GM18502 (cell line): ENCODE data around the gene IGF2R.

Source experiments
- ATAC-seq: cut with Tn5 transposase; IDR thresholded peaks from one replicate; pipeline ENCODE4 v1.9.1; 2021; ENCODE audit warnings: mild to moderate bottlenecking; ENCODE audit not compliant: unreplicated experiment, poor library complexity

Gene IGF2R

DNA sequence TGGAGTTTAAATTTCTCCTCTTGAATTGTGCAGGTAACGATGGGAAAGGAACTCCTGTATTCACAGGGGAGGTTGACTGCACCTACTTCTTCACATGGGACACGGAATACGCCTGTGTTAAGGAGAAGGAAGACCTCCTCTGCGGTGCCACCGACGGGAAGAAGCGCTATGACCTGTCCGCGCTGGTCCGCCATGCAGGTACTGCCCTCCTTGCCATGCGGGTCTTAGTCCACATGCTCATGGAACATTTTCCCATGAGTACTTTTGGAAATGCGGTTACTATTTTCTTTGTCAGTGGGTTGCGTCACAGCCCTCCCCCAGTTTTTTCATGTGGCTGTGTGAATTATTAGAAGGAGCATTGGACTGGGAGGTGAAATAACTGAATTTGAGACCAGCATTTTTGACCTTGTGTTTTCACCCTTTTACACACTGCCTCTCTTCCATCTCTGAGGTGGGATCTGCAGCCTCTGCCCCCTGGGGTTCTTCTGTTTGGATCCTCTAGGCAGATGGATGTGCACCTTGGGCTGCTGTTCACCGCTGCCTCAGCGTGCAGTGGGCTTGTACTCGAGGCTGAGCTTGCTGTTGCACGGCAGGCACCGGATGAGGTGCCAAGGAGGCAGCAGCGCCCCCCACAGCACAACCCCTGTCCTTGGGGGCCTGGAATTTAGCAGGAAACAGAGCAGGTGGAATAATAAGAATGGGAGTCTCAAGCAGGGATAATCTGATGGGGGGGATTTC lies 71.8 kb downstream of the IGF2R start:
- no peak for ATAC-seq

DNA sequence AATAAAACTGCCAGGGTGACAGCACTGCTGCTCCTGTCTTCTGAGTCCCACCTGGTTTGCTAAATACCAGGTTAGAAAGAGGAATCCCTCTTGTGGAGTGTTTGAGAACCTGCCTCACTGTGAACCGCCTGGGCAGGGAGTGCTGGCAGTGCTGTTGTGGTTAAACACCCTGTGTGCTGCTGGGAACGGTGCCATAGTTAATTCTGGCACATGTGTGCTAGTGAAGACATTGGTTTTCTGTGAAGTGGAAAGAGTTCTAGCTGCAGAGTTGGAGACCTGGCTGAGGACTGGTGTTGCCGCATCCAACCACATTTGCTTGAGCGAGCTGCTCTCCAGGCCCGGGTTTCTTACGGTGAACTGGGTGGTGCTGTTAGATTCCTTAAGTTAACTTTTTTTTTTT lies 72.7 kb downstream of the IGF2R start:
- no peak for ATAC-seq

GRCh38 chr6:160042014-160042773 lies 73.3 kb downstream of the IGF2R start:
- ATAC-seq, result no peak

DNA sequence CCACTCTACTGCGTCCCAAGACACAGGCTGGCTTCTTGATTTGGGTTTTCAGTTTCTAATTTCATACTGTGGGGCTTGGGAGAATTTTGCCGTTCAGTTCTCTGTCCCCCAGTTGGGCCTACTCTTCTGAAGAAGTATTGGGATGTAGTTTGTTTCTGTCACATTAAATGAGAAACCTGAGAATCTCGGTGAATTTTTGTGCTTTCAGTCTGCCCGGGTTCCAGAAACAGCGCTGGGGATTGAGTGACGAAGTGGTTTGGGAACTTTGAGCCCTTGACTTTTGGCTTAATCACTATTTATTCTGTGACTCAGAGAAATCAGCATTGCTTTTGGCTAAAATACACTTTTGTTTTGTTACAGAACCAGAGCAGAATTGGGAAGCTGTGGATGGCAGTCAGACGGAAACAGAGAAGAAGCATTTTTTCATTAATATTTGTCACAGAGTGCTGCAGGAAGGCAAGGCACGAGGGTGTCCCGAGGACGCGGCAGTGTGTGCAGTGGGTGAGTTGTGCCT lies 74.0 kb downstream of the IGF2R start:
- no peak for ATAC-seq

DNA sequence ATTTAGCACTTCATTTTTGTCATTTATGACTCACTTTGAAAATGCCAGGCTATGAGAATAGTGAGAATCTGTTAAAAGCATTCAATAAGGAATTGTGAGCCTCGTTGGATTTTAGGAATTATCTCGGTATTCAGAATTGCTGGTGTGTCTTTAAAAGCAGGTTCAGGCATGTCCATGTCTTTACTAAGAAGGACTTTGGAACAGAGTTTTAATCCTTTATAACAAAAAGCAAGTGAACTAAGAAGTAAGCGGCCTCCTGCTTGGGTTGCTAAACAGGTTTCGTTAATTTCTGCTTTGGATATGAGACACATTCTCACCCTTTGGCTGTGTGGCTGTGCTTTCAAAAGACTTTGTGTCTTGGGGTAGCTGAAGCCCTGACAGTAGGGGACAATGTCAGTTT lies 74.9 kb downstream of the IGF2R start:
- no peak for ATAC-seq

DNA sequence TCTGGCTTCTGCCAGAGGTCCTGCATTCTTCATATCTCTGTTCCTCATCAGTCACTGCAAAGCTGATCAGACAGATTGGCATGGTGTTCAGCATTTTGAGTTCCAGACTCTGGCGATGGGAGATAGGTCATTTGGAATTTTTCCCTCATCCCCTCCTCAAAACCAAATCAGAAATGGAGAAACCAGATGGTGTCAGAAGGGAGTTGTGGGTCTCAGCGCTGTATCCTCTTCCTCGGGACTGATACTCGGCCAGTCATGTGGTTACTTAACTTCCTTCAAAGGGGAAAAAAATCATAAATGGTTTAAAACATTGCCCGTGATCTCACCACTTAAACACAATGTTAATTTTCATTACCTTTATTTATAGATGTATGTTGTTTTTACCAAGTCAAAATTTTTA lies 75.8 kb downstream of the IGF2R start:
- ATAC-seq, result no peak

DNA sequence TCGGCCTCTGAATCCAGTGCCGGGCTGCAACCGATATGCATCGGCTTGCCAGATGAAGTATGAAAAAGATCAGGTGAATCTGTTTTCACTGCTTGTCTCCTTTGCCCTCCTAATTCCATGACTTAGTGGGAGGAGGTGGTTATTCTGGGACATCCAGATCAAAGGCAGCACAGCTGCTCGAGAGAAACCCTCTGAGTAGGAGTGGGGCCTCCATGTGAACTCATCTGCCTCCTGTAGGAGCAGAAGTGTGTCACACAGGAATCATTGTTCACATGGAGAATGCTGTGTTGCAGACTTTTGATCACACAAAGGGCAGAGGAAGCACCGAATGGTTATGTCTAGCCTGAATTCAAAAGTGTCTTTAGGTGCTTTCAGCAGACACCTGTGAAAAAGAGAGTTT lies 79.6 kb downstream of the IGF2R start:
- no peak for ATAC-seq

DNA sequence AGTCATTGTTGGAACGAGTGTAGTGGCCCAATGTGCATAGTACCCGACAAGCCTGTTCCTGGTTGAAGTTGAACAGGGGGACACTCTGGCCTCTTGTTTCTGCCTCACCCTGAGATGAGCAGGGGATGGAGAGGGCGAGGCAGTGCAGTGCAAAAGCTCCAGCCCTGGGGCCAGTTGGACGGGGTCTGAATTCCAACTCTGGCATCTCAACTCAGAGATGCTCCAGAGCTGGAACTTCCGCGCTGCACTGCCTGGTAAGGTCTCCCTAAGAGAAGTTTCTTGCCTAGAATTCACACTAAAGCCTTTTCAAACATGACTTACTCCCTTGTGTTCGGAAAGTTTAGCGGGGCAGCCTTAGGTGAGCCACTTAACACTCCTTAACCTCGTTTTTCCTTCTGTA lies 80.5 kb downstream of the IGF2R start:
- ATAC-seq, result no peak

DNA sequence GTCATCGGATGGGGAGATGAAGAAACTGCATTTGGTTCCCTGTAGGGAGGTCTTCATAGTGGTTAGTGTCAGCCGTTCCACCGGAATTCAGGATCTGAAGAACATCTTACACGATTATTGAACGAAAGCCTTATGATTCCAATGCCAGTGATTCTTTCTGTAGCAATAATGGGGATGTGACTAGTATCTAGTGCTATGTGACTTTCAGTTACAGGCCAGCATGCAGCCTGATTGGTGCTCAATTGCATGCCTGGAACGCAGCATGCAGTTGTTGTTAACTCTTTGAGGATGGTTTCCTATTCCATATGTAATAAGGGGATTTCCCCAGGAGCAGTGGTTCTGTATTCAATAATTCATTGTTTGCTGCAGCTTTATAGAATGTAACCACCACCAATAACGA lies 81.1 kb downstream of the IGF2R start:
- ATAC-seq, result no peak

- no peak for ATAC-seq
Measured at GRCh38 chr6:160051390-160051789, 82.5 kb downstream of the IGF2R start.

GRCh38 chr6:160054271-160054670 lies 85.4 kb downstream of the IGF2R start:
- ATAC-seq, result no peak

- no peak for ATAC-seq
Measured at GRCh38 chr6:160054913-160055312, 86.0 kb downstream of the IGF2R start.

DNA sequence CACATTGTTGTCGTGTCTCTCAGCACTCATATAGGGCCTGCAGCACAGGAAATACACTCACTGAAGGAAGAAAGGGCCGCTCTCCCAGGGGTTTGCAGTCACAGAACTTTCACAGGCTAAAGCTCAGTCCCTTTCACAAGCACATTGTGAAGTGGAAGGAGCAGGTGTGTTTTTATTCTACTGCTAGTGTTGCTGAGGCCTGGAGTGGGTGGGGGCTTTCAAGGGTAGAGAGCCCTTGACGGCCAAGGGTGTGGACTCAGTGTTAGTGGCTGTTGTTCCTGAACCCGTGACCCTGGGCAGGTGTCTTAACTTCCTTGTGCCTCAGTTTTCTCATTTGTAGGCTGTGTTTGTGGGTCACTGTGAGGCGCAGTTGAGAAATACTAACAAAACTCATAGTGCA lies 86.5 kb downstream of the IGF2R start:
- no peak for ATAC-seq

DNA sequence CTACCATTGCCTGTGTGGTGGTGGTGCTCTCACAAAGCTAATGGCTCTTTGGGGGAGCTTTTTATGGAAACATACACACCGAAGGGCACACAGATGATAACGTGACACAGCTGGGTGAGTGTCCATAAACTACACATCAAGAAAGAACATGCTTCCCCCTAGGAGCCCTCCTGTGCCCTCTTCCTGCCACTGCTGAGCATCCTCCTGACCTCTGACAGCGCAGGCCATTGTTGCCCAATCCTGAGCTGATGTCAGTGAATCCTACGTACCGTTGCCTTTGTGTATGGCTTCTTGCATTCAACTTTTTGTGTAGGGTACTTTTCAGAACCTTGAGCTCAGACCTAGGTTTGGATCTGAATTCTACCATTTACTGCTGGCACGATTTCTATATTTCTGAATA lies 86.9 kb downstream of the IGF2R start:
- ATAC-seq, result no peak

- ATAC-seq, result no peak
Measured at GRCh38 chr6:160057080-160057479, 88.2 kb downstream of the IGF2R start.

DNA sequence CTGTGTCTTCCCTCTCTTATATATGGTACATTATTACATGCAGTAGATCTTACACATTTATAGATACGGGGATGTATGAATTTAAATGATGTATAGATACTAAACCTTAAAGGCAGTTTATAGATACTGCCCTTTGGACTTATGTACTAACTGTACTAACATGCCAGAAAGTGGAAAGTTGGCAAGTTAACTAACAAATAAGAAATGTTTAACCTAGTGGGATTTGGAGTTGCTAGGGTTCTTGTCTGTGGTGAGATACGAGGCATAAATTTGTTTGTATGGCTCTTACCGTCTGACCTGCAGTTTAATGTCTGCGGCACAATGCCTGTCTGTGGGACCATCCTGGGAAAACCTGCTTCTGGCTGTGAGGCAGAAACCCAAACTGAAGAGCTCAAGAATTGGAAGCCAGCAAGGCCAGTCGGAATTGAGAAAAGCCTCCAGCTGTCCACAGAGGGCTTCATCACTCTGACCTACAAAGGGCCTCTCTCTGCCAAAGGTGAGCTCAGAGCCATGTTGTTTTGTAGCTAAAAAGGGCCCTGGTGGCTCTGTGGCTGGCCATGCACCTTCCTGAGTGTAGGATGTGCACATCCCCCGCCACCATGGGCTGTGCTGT lies 89.8 kb downstream of the IGF2R start:
- no peak for ATAC-seq

- no peak for ATAC-seq
Measured at GRCh38 chr6:160060221-160060620, 91.3 kb downstream of the IGF2R start.

DNA sequence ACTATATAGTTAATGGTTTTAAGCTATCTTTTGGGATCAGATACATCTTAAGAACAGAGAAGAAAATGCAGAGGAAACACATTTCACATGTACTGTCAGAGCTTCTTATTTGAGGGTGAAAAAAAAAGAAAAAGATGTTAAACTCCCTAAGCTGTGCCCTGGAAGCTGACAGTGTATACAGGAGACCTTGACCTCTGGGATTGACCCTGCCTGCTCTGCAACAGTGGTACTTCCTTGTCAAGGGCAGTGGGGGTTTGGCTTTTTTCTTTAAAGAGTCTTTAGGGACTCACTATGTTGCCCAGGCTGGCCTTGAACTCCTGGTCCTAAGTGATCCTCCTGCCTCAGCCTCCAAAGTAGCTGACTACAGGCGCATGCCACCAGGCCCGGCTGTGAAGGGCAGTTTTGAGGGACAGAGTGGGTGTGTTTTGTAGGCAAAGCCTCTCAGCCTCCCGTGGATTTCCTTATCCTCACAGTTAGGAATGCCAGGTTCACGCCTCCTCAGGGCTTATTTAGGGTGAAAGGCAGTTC lies 92.1 kb downstream of the IGF2R start:
- ATAC-seq, result no peak

DNA sequence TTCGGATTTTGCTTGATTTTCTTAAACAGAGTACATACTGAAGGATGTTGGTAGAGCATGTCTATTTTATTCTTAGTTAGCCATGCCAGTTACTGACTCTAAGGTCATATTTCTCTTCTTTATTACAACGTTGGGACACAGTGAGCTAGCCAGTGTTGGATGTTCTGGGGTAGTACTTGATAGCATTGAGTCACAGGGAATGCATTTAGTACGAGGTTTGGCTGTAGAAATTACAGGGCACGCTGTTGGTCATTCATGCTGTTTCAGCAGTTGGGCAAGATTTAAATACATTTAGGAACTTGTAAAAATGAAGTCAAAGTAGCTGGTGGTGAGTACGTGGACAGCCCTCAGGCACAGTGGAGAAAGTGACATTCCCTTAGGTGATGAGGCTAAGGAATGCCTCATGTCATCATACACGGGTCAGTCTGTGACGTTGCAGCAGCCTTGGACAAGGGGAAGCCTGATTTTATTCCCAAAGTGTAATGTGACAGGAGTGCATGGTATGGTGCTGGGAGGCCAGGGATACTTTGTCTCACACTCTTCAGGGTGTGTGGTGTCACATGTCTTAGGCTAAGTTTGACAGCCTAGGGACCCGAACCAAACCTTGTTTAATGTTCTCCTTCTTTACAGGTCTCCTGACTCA lies 95.0 kb downstream of the IGF2R start:
- no peak for ATAC-seq

DNA sequence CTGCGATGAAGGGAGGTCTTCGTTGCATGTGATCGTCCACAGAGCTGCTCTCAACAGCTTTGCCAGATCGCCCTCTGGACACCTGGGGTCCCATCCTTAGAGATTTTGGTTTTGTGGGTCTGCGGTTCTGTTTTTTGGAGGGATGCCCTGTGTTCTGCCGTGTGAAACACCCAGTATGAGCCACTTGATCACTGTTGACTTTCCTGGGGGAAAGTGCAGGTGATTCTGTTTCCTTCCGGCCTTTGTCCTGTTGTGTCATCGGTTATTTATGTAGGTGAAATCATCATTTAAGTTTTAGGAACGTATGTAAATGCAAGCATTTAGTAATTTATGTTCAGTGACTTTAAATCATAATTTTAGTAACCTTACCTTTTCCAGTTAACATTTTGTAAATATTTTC lies 96.3 kb downstream of the IGF2R start:
- ATAC-seq, result no peak

DNA sequence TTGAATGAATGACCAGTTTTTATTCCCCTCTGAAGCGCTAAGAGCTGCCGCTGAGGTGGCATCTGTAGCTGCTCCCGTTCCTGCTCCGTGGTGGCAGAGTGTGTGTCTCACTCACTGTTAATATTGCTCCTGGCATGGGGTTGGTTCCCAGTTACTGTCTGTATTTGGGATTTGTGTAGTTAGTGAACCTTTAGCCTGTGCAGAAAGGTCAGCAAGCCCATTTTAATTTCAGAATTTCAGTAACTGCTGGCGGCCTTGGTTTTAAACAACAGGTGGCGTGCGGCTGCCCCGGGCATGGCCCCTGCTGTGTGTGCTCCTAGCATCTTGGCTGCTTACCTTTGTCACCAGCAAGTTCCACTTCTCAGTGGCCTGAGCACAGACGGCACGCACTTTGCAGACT lies 98.7 kb downstream of the IGF2R start:
- no peak for ATAC-seq
